ENCODE data around the gene UBA6. TPM values are rescaled to one million over a fixed set of nuclear protein-coding genes. Genes with fewer than 3 reads are reported as not detected.

The UBA6 gene
- total RNA-seq, 1 donor from 2014 or later = 88.6 TPM

DNA sequence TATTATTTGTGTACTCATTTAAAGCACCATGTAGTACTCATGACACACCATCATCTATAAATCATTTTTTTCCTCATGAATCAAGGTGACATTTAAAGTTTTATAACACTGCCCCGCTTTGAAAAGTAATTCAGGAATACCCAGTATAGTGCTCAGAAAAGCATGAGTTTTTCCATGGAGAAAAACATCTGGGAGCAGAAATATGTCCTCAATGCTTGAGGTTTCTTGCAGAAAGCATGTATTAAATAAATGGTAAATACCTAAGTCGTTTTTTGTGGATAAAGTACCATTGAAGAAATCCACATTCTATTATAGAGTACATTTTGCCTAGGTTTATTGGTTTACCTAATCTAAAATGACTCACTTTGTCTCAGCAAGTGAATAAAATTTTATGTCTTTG is 66.2 kb downstream of the UBA6 start:
- TF ChIP-seq, protein P1, sequence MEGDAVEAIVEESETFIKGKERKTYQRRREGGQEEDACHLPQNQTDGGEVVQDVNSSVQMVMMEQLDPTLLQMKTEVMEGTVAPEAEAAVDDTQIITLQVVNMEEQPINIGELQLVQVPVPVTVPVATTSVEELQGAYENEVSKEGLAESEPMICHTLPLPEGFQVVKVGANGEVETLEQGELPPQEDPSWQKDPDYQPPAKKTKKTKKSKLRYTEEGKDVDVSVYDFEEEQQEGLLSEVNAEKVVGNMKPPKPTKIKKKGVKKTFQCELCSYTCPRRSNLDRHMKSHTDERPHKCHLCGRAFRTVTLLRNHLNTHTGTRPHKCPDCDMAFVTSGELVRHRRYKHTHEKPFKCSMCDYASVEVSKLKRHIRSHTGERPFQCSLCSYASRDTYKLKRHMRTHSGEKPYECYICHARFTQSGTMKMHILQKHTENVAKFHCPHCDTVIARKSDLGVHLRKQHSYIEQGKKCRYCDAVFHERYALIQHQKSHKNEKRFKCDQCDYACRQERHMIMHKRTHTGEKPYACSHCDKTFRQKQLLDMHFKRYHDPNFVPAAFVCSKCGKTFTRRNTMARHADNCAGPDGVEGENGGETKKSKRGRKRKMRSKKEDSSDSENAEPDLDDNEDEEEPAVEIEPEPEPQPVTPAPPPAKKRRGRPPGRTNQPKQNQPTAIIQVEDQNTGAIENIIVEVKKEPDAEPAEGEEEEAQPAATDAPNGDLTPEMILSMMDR (IDR thresholded peaks at IDR 0.05; ENCODE audit: unreplicated experiment) = no peak
- Mint-ChIP-seq H3K36me3 (peaks cover 40% of the 10 kb centered on the region), H3K4me1 (no peaks in the 10 kb centered on the region), H3K4me3 (no peak overlapping the region), H3K9me3 (no peaks in the 10 kb centered on the region), H3K27me3 (ENCODE audit: low read depth) (no peaks in the 10 kb centered on the region), H3K27ac (no peak overlapping the region)
- no peak for DNase-seq (ENCODE audit: low spot score in 2 of 2, unreplicated experiment in 2 of 2)

DNA sequence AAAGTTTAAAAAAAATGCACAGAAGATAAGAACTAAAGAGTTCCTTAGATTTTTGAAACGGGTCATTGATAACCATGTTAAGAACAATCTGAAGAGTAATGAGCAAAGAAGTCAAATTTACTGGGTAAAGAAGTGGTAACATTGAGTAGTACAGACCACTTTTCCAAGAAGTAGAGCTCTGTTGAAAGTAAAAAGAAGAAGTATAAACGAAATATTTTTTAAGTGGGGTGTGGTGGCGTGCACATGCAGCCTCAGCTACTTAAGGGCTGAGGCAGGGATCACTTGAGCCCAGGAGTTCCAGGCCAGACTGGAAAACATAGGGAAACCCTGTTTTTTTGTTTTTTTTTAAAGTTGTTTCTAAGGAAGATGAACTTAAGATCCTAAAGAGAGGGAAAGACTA is 68.5 kb downstream of the UBA6 start:
- H3K9me3 Mint-ChIP-seq = no peaks in the 10 kb centered on the region
- H3K27ac Mint-ChIP-seq = no peak overlapping the region
- peaks cover 34% of the 10 kb centered on the region for H3K36me3 Mint-ChIP-seq
- no peak overlapping the region for H3K4me3 Mint-ChIP-seq
- no peaks in the 10 kb centered on the region for H3K27me3 Mint-ChIP-seq (ENCODE audit: low read depth)
- TF ChIP-seq, protein P1 (IDR thresholded peaks at IDR 0.05; ENCODE audit: unreplicated experiment) = no peak
- no peaks in the 10 kb centered on the region for H3K4me1 Mint-ChIP-seq
- DNase-seq (ENCODE audit: low spot score in 2 of 2, unreplicated experiment in 2 of 2) = no peak

DNA sequence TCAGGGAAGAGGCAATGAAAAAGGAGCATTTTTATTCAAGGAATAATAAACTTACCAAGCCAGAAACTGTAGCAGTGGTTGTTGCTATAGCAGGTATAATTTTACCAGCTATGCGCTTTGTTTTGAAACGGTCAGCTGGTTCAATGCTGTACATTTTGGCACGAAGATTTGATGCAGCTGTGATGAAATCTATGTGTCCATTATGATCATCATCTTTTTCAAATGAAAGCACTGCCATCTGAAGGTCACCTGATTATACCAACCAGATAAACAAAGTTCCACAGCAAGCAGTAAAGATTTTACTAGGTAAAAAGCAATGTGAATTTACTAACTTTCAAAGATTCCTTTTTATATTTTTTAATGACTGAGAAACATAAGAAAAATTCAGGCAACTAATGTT is 76.0 kb downstream of the UBA6 start:
- Mint-ChIP-seq H3K27me3 (ENCODE audit: low read depth) (no peaks in the 10 kb centered on the region), H3K4me3 (no peak overlapping the region), H3K9me3 (no peaks in the 10 kb centered on the region), H3K36me3 (peaks cover 35% of the 10 kb centered on the region), H3K27ac (no peak overlapping the region), H3K4me1 (no peaks in the 10 kb centered on the region)
- DNase-seq (ENCODE audit: low spot score in 2 of 2, unreplicated experiment in 2 of 2) = no peak
- TF ChIP-seq, protein P1 (IDR thresholded peaks at IDR 0.05; ENCODE audit: unreplicated experiment) = no peak

DNA sequence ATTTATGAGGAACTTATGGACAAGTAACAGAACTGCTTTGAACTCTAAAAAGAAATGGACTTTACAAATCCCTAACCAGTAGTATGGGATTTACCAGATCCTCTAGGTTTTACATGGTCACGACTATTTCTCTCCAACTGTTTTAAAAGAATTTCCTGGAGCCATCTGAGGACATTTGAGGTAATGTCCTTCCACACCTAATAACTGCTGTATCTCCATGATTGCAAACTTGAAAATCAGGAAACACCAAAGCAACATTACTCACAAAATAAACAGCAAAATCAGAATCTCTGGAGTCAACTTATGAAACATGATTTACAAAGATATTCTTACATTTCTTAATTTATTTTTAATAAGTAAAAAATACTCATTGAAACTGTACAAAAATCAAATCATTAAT is 84.5 kb downstream of the UBA6 start:
- no peaks in the 10 kb centered on the region for H3K27me3 Mint-ChIP-seq (ENCODE audit: low read depth)
- H3K4me1 Mint-ChIP-seq = no peaks in the 10 kb centered on the region
- H3K9me3 Mint-ChIP-seq = peaks cover 25% of the 10 kb centered on the region
- TF ChIP-seq, protein P1 (IDR thresholded peaks at IDR 0.05; ENCODE audit: unreplicated experiment) = no peak
- DNase-seq (ENCODE audit: low spot score in 2 of 2, unreplicated experiment in 2 of 2) = no peak
- no peak overlapping the region for H3K27ac Mint-ChIP-seq
- H3K4me3 Mint-ChIP-seq = no peak overlapping the region
- peaks cover 59% of the 10 kb centered on the region for H3K36me3 Mint-ChIP-seq

DNA sequence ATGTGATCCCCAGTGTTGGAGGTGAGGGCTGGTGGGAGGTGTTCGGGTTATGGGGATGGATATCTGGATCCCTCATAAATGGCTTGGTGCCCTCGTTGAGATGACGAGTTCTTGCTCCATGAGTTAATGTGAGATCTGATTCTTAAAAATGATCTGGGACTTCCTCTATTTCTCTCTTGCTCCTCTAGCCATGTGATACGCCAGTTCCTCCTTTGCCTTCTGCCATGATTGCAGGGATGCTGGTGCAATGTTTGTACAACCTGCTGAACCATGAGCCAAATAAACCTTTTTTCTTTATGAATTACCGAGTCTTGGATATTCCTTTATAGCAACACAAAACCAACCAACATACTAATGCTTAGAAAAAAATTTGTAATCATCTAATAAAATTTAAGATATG is 85.8 kb downstream of the UBA6 start:
- peaks cover 50% of the 10 kb centered on the region for H3K36me3 Mint-ChIP-seq
- H3K27ac Mint-ChIP-seq = no peak overlapping the region
- TF ChIP-seq, protein P1 (IDR thresholded peaks at IDR 0.05; ENCODE audit: unreplicated experiment) = no peak
- H3K9me3 Mint-ChIP-seq = peaks cover 31% of the 10 kb centered on the region
- DNase-seq (ENCODE audit: low spot score in 2 of 2, unreplicated experiment in 2 of 2) = no peak
- H3K4me1 Mint-ChIP-seq = no peaks in the 10 kb centered on the region
- H3K27me3 Mint-ChIP-seq (ENCODE audit: low read depth) = no peaks in the 10 kb centered on the region
- H3K4me3 Mint-ChIP-seq = no peak overlapping the region

DNA sequence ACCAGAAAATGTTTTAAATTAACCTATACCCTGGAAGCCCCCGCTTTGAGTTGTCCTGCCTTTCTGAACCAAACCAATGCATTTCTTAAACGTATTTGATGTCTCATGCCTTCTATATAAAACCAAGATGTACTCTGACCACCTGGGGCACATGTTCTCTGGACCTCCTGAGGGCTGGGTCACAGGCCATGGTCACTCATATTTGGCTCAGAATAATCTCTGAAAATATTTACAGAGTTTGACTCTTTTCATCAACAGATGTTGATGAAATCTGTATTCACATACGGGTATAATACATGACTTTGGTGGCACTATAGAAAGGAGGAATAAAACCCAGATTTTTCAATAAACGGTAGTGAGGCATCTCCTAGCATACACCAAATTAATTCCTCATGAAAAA is 86.8 kb downstream of the UBA6 start:
- peaks cover 35% of the 10 kb centered on the region for H3K9me3 Mint-ChIP-seq
- TF ChIP-seq, protein P1 (IDR thresholded peaks at IDR 0.05; ENCODE audit: unreplicated experiment) = no peak
- H3K27me3 Mint-ChIP-seq (ENCODE audit: low read depth) = no peaks in the 10 kb centered on the region
- no peak overlapping the region for H3K4me3 Mint-ChIP-seq
- H3K36me3 Mint-ChIP-seq = peaks cover 51% of the 10 kb centered on the region
- no peaks in the 10 kb centered on the region for H3K4me1 Mint-ChIP-seq
- H3K27ac Mint-ChIP-seq = no peak overlapping the region
- DNase-seq (ENCODE audit: low spot score in 2 of 2, unreplicated experiment in 2 of 2) = no peak
